ENCODE measurements around the gene CHEK1. TPM values are rescaled to one million over a fixed set of nuclear protein-coding genes. Genes with fewer than 3 reads are reported as not detected.

The CHEK1 gene
- polyA plus RNA-seq, 5 donors: 13.7 to 29.6 (median 24.5) TPM

DNA sequence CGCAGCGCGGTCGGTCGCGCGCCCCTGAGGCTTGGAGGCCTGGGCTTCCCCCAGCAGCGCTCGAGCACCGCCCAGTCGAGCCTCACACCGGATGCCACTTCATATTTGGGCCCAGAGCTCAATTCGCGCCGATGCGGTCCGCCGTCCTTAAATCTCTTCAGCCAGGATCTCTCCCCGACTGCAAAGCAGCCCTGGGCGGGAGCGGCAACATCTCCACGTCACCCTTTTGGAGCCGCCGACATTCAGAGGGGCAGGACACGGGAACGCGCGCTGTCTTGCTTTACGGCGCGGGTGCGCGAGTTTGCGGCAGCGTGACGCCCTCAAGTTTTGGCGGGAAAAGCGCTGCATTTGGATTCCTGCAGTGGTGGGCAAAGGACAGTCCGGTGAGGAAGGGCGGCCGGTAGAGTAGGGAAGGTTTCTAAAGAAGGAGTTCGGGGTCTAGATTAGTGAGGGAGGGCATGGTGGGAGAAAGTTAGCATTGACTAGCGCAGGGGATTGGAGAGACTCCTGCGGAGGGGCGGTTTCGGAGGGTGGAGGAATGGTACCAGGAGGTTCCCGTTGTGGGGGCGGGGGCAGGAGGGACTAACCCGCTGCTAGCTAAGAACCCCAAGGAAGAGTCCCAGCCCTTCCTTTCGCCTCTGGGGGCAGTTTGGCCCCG, 796 bp downstream of the CHEK1 start:
- DNase-seq: peak; percentile 92 to 93

DNA sequence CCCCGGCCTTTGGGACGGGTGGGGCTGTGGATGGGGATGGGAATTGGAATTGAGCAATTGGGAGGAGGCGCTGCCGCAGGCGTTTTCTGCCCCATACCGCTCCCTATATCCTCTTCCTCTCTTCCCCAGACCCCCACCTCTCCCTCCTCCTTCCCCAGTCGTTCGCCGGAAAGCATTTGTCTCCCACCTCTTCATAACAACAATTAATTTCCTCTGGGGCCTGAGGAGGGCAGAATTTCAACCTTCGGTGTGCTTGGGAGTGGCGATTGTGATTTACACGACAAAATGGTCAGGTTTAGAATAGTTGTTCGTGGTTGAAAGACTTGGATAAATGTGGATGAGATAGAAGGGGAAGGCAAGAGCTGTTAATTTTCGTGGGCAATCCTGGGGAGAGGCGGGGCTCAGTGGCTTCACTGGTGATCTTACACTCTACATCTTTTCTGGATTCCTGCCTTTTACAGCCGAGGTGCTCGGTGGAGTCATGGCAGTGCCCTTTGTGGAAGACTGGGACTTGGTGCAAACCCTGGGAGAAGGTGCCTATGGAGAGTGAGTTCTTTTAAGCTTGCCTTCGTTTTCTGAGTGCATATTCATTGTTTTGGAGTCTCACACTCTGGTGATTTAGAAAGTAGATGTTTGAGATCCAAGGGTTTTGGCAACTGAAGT, 1.5 kb downstream of the CHEK1 start:
- DNase-seq: no peak

DNA sequence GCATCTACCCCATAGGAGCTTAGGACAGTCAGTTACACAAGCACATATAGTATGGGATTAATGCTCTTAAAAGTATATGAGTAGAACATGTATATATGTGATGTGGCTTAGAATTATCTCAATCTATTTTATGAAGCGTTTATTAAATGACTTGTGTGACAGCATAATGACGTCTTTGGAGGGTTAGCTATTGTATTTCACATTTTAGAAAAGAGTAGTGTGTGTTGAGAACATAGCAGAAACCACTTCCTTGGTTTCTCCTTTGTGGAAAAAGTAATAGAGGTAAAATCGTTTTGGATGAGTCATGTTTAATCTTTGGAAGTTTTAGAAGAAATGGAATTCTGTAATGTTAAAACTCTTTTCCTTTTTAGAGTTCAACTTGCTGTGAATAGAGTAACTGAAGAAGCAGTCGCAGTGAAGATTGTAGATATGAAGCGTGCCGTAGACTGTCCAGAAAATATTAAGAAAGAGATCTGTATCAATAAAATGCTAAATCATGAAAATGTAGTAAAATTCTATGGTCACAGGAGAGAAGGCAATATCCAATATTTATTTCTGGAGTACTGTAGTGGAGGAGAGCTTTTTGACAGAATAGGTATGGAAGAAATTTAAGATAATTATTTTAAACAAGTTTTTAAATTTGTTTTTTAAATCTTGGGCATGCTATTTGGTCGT, 2.4 kb downstream of the CHEK1 start:
- DNase-seq: no peak

DNA sequence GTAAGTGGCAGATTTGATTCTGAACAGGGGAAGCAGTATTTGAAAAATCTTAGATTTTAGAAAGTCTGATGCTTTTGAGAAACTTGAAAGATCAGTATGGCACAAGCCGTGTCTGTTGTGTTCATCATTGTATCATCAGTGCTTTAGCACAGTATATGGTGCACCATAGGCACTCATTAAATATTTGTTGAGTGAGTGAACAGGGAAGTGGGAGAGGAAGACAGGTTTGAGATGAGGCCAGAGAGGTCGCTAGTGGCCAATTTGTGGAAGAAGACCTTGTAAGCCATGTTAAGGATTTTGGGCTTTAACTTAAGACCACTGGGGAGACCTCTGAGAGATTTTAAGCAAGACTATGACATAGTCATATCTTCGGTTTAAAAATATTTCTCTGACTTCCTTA, 12.9 kb downstream of the CHEK1 start:
- no peak for DNase-seq

DNA sequence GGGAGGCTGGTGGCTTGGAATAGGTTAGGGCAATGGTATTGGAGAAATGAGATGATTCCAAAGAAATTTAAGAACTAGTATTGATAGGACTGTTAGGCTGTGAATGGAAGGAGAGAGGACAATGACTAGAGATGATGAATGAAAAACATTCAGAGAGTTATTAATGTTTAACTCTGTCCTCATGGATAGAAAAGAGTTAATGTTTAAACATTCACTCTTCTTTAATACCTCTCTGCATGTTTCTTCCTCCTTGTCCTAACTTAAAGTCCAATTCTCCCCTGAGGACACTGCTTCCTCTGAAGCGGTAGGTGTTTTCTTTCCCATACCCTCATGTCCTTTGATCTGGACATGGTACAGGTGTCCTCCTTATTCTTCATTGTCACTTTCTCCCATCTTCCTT, 13.4 kb downstream of the CHEK1 start:
- DNase-seq: no peak

DNA sequence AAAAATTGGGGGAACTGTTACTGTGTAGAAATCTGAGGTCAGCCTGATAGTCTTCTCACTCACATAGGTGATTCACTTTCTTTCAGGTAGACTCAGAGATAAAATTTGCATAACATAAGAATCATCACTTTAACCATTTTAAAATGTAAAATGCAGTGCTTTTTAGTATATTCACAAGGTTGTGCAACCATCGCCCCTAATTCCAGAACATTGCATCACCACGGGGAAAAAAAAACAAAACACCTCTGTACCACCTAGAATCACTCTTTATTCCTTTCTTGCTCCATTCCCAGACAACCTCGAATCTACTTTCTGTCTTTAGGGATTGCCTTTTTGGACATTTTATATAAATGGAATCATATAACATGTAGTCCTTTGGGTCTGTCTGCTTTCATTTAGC, 20.9 kb downstream of the CHEK1 start:
- DNase-seq: no peak

DNA sequence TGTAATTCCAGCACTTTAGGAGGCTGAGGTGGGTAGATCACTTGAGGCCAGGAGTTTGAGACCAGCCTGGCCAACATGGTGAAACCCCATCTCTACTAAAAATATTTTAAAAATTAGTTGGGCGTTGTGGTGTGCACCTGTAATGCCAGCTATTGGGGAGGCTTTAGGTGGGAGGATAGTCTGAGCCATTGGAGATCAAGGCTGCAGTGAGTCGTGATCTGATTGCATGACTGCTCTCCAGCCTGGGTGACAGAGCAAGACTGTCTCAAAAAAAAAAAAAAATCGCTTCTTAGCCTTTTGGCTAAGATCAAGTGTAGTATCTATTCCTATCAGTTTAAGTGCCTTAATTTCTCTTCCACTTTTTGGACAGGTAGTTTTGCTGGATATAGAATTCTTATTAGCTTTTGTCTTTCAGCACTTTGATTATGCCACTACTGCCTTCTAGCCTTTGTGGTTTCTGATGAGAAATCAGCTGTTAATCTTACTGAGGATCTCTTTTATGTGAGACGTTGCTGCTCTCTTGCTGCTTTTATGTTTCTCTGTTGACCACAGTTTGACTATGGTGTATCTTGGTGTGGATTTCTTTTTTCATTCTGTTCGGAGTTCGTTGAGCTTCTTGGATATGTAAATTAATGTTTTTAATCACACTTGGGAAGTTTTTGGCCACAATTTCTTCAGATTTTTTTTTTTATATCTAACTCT, 24.7 kb downstream of the CHEK1 start:
- no peak for DNase-seq

DNA sequence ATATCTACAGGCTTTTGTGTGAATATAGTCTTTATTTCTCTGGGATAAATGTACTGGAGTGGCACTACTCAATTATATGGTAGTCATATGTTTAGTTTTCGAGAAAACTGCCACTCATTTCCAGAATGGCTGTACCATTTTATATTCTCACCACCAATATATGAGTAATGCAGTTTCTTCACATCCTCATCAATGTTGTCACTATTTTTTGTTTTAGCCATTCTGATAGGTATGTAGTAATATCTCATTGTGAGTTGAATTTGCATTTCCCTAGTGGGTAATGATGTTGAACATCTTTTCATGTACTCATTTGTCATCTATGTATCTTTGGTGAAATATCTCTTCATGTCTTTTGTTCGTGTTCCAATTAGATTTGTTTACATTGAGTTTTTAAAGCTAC, 37.7 kb downstream of the CHEK1 start:
- DNase-seq: no peak

DNA sequence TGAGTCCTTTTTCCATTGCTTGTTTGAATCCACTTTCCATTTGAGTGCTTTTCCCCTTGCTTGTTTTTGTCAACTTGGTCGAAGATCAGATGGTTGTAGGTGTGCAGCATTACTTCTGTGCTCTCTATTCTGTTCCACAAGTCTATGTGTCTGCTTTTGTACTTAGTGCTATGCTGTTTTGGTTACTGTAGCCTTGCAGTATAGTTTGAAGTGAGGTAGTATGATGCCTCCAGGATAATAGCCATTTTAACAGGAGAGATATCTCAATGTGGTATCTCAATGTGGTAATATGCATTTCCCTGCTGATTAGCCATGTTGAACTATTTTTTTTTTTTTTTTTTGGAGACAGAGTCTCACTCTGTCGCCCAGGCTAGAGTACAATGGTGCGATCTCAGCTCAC, 38.9 kb downstream of the CHEK1 start:
- no peak for DNase-seq

DNA sequence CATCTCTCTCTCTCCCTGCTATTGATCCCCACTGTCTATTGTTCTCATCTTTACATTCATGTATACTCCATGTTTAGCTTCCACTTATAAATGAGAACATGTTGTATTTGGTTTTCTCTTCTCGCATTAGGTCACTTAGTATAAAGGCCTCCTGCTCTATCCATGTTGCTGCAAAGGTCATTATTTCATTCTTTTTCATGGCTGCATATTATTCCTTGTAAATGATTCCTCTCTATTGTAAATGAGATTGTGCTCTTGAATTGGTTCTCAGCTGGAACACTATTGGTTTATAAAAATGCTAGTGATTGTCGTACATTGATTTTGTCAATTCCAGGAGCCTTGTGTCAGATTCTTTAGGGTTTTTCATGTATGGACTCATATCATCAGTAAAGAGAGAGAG, 42.2 kb downstream of the CHEK1 start:
- no peak for DNase-seq

DNA sequence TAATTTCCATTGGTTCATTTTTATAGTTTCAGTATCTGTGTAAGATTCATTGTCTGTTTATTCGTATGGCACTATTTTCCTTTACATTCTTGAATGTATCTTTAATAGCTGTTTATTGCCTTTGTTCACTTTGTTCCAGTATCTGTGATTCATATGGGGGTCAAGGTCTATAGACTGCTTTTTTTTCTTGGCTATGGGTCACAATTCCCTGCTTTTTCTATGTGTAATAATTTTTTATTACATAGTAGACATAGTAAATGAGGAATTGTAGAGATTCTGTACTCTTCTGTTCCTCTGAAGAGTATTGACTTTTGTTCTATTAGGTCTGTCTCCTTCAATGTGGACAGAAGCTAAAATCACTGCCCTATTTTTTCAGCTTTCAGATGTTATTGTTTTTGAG, 45.2 kb downstream of the CHEK1 start:
- DNase-seq: no peak

DNA sequence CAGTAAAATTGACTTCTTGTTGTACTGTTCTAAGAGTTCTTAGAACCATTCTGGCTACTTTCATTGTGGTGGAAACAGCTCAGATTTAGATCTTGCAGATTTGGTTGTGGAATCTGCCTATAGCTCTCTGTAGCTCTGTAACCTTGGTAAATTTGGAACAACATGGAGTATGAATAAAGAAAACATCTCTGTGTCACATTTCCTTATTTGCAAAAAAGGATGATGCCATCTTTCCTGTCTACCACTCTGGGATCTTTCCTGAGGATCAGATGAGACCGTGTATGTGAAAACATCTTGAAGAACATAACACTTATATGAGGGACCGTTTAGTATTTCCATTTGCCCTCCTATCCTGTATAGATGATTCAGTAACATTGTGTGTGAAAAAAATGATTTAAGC, 46.6 kb downstream of the CHEK1 start:
- no peak for DNase-seq

DNA sequence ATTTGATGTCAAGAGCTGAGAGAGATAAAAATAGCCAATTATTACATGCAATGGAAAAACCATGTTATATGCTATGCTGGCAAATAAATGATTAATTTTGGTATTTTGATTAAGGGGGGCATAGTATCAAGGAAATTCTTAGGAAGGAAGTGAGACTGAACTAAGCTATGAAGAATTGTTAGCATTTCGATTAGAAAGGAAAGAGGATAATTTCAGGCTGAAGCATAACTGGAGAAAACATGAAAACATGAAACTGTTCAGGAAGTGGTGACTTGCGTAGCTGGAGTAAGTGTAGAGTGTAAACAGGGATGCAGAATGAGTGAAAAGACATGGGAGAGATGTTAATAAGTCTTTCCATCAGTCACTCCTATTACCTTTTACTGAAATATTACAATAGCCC, 49.2 kb downstream of the CHEK1 start:
- DNase-seq: no peak

DNA sequence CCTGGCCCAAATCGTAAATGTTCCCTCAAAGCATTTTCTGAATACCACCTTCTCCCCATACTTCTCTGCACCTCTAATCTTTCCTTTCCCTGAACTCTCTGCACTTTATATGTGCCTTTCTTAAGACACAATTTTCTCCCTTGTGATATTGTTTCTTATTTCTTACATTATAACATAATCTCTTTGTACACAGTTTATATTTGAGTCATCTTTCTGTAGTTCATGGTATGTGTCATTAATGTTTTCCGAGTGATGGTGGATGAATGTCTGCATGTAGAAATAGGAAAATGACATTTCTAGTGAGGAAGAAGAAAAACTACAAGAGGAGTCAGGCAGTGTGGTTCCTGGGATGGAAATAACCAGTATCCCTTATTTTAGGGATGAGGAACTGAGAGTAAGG, 50.2 kb downstream of the CHEK1 start:
- no peak for DNase-seq

DNA sequence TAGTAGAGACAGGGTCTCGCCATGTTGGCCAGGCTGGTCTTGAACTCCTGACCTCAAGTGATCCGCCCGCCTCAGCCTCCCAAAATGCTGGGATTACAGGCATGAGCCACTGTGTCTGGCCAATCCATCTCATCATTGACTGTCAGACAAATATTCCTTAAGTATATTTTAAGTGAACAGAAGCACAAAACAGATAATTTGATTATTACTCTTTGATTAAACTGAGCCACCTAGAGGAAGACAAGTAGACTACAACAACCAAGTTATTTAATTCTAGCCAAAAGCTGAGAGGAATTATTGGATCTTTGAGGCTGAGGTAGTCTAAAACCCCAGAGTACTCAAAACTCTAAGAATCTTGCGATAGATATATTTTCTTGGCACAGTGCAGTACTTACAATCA, 54.4 kb downstream of the CHEK1 start:
- no peak for DNase-seq

DNA sequence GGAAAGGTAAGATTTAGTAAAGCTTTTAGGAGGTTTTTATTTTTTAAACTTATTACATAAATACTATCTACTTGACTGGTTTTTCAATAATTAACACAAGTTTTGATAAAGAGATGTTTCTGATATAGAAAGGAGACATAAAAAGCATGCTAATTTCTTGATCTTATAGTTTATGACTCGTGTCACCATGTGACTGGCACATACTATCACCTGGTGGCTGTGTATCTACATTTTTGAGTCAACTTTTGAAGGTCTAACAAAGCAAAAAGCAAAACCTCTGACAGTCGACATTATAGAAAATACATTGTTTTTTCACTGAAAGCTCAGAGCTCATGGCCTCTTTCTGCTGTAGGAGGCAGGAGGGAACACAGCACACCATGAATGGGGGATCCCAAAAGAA, 54.9 kb downstream of the CHEK1 start:
- no peak for DNase-seq

DNA sequence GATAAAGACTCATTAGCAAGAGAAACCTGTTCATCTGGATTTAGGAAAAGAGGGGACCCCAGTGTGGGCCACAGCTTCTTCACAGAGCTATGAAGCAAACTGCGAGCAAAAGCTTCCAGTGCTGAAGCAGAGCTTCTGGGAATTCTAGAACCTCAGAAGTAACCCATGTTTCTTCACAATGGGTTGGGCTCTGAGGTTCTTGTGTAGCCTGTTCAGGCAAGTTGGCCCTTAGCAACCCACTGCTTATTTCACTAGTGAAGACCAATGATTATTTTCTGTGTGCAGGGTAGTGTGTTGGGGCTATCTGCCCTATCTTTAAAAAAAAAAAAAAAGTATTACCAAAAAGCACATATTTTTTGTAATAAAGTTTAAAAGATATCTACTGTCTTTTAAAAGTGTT, 55.8 kb downstream of the CHEK1 start, which contains the start of gene ACRV1:
ACRV1 (minus strand) TSS at position 101 of the 400 bp plus-strand sequence; CDS start at position 34, 67 bp downstream.
- DNase-seq: no peak

DNA sequence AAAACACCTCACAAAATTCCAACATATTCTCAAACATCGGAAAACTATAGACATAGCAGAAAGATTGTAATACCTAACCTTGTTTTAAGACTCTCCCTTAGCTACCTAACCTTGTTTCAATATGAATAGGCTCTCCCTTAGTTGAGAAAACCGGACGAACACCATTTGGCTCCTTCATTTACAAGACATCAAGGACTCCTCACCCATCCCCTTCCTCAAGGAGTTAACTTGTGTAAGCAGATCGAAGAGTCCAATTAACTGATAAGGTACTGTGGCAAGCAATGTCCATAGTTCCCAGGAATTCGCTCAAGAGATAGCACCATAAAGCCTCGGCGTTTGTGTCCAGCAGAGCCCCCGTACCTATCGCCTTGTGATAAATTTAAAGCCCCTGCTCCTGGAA, 60.3 kb downstream of the CHEK1 start:
- no peak for DNase-seq

DNA sequence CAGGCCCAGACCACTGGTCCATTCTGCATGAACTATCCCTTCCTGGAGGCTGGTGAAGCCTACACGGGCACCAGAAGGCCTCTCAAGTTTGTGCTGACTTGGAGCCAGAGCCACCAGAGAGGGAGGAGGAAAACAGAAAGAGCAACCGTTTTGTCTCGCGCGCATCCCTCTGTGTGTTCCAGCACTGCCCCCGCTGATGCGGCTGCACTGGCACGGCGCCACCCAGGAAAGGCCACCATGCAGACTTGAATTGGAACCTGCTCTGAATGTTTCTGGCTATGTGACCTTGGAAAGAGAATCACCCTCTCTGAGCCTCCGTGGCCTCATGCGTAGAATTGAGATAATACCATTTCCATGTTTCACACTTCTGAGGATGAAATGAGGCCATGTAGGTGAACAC, 63.1 kb downstream of the CHEK1 start:
- no peak for DNase-seq

DNA sequence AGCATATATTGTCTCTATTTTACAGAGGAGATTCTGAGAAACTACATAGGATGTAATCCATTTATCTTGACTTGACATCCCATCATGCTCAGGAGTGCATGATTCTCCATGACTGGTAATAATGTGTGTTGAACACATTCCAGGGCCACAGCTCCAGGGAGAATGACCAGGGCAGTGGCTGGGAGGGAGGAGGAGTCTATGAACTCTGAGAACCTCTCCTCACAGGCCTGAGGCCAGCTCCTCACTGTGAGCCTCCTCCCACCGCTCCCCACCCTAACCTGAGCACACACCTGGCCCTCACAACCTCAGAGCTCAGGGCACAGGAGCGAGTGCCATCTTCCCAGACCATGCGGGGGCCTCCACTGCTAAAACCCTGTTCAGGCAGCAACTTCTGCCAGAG, 63.7 kb downstream of the CHEK1 start:
- no peak for DNase-seq

DNA sequence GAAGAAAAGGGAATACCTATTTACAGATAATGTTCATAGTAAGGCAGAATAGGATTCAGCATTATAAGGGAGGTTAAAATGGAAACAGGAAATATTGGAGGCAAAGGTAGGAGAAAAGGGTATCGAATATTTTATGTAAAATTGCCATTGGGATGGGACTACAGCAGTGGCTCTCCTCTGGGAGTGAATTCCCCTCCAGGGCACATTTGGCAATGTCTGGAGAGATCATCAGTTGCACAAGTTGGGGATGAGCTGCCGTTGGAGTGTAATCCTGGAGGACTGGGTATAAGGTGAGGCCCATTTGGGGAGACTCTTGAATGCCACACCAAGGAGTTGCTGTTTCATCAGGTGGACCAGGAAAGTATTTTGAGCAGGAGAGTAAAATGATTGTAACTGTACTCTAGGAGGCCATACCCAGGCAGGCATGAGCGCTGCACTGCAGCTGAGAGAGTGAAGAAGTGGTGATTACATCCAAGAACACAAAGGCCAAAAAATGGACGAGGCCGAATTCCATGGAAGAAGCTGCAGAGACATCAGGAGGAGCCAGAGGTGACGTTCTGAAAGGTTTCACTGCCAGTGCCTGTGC, 64.4 kb downstream of the CHEK1 start:
- DNase-seq: no peak

DNA sequence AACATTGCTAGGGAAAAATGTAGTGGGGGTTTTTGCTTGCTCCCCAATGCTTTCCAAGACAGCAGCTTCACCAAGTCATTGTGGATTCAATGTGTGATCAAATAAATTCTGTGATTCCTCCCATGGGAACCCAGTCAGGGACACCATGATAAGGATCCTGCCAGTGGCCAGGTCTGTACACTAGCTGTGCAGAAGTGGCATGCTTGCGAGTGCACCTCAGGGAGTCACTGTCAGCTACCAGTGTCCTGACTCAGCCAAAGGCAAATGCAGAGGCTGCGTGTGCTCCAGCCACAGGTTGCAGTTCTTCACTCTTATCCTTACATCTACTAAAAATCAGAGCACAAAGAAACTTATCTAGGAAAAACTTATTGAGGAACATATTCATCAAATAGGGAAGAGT, 65.0 kb downstream of the CHEK1 start:
- no peak for DNase-seq
